ENCODE data around the gene AK8.

Gene AK8

GRCh38 chr9:132857616-132858342 lies 20.3 kb downstream of the AK8 start:
- DNase-seq (ENCODE audit: low read depth): no peak

- no peak for DNase-seq (ENCODE audit: low read depth)
These were observed 21.1 kb downstream of the AK8 start for GRCh38 chr9:132857031-132857430.

- DNase-seq (ENCODE audit: low read depth): no peak
These were observed 22.2 kb downstream of the AK8 start for GRCh38 chr9:132855904-132856303.

GRCh38 chr9:132854832-132855231 lies 23.3 kb downstream of the AK8 start:
- DNase-seq (ENCODE audit: low read depth): no peak

GRCh38 chr9:132853482-132853881 lies 24.6 kb downstream of the AK8 start:
- DNase-seq (ENCODE audit: low read depth): no peak

DNA sequence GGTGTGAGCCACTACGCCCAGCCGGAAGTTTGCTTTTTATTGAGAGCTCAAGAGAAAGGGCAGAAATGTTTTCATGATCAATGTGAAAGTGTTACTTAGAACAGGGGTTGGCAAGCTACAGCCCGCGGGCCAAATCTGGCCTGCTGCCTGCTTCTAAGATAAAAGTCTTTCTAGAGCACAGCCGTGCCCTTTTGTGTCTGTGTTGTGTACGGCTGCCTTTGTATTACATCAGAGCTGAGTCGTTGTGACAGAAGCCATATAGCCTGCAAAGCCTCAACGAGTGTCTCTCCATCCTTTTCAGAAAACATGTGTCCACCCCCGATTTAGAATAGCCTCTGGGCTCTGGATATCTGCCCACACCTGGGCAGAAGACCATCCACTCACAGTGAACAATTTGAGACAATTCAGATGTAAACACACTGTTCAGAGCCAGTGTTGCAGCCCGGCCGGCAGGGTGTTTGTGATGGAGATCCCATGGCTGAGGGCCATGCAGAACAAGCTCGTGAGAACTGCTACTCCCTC lies 28.8 kb downstream of the AK8 start:
- DNase-seq (ENCODE audit: low read depth): no peak

- no peak for DNase-seq (ENCODE audit: low read depth)
These were observed 31.1 kb downstream of the AK8 start for GRCh38 chr9:132846918-132847515.

DNA sequence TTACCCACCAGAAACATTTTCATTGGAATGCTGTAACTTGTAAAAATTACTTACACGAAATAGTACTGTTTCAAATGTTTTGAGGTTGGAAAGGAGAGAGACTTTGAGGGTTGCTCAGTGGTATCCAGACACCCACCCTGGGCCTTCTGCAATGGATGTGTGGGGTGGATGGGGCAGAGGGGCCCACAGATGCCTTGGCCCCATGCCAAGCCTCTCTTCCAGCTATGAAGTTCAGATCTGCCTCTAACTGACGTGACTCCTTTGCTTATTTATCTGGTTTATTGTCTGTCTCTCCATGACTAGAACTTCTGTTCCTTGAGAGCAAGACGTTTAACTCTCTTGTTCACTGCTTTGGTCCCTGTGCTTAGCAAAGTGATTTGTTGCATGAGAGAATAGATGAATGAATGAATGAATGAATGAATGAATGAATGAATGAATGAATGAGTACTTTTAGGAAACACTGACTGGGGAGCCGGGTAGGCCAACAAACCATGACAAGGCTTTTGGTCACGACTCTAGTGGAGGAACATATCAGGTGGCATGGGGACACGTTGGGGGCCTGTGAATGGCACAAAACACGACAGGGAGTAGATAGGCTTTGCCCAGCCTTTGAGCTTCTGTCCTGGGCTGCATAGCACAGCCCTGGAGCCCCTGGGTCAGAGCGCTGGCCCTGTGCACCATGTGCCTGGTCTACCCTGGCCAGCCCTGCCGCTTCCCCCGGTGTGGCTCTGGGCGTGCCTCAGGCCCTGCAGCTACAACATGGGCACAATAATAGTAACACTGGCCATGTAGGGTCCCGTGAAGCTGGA lies 31.8 kb downstream of the AK8 start:
- DNase-seq (ENCODE audit: low read depth): no peak

- no peak for DNase-seq (ENCODE audit: low read depth)
These were observed 35.7 kb downstream of the AK8 start for GRCh38 chr9:132842124-132843044.

DNA sequence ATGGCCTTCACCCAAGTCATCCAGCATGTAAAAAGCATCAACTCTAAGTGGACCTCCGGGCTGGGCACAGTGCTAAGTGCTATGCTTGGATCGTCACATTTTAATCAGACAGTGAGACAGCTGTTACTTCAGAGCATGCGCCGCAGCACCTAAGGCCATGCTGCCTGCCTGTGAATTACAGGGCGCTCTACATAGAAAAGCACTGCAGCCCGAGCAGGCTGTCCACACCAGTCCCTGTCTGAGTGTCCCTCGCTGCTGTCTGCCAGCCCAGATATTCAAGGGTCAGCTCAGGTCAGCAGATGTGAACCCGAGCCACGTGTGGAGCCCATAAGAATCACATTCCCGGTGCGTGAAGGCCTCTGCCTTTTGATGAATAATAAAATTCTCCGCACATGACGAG lies 37.1 kb downstream of the AK8 start:
- DNase-seq (ENCODE audit: low read depth): no peak

DNA sequence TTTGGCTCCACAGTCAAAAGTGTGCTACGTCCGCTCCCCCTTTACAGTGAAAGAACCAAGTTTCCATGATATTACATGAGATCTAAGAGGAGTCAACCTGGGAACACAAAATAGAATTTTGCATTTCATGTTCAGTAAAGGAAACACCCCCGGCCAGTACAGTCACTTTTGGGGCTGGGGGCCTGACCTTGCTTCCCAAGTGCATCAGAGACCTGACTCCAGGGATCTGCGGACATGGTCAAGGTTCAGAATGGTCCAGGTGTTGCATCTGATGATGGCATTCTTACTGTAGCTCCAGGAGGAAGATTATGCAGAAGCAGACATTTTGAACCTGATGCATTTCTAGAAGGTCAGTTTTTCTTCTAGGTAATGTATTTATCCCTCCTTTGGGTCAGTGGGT lies 39.8 kb downstream of the AK8 start:
- no peak for DNase-seq (ENCODE audit: low read depth)

GRCh38 chr9:132837501-132838286 lies 40.4 kb downstream of the AK8 start:
- no peak for DNase-seq (ENCODE audit: low read depth)

DNA sequence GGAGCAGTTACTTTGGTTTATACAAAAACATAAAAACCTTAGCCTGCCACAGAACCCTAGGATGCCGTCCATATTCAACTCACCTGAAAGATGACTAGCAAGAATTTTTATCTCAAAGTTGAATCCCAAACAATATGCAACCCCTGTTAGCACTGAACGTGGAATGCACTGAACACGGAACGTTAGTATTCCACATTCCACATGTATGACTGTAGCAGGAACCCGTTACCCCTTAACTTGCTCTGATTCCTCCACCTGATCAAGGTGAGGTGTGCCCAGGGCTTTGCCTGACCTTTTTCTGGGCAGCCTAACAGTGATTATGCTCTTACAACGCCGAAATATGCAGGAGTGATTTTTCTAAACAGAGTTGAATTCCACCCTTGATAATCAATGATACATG lies 43.7 kb downstream of the AK8 start:
- no peak for DNase-seq (ENCODE audit: low read depth)

DNA sequence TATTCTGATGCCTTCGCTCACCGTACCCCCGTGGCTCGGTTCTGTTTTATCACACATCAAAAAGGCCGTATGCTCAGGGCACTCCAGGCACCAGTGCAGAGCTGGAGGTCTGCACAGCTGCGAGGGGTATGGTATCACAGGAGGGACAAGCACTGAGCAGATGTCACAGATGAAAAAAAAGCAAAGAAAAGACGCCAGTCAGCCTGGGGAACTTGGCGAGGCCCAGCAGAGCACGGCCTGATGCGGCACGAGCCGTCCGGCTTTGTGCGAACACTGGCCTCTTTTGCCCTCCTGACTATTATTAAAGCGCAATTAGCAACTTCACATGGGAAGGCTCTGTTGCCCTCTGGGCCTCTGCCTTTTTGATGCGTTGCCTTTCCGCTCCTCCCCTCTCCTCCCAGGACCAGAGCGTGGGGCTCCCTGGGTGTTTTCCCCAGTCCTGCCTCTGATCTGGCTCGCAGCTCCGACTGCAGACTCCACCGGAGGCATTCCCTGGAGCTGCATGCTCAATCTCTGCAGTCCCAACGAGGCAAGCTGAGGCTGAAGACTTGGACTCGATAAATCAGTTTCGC lies 44.4 kb downstream of the AK8 start:
- no peak for DNase-seq (ENCODE audit: low read depth)

GRCh38 chr9:132832171-132832881 lies 45.8 kb downstream of the AK8 start:
- no peak for DNase-seq (ENCODE audit: low read depth)

DNA sequence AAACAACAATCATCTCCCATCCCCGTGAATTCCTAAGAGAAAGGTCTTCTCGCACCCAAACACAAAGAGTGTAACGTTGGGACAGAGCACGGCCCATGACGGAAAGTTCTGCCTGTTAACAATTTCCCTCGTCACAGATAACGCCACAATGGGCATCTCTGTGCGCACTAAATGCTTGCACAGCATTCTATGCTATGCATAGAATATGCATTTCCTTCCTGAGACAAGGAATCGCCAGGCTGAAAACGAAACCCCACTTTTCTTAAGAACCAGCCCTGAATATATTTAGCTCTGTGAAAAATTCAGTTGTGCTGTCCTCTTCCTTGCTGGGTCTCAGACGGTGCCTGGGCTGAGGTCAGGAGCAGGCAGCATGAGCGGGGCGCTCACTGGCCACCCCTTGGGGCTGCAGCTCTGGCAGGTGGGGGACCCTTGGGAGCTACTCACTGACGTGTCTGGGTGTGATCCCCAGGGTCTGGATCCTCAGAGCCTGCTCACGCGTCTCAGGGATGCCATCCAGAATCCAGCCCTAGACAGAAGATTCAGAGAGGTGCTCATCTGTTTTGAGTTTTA lies 49.8 kb downstream of the AK8 start:
- DNase-seq (ENCODE audit: low read depth): no peak

DNA sequence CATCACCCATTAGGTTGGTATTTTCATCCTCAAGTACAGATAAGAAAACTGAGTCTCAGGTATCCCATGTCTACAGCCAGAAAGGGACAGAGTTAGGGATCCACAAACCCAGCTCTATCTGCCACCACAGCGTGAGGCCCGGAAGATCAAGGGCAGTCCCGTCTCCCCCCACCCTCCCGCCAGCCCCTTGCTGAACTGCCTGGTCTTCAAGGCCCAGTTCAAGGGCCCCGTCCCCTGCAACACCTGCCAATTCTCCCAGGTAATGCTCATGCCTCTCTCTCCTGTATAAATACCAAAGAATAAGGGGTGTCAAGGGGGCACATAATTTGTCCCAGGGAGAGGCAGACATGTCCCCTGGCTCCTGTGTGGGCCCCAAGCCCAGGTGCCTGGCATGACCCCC lies 50.7 kb downstream of the AK8 start:
- no peak for DNase-seq (ENCODE audit: low read depth)

GRCh38 chr9:132826621-132827365 lies 51.3 kb downstream of the AK8 start:
- DNase-seq (ENCODE audit: low read depth): no peak

- DNase-seq (ENCODE audit: low read depth): no peak
These were observed 52.0 kb downstream of the AK8 start for GRCh38 chr9:132826131-132826530.

Data from CMK (cell line).